ENCODE data around the gene RTF1. TPM values are rescaled to one million over a fixed set of nuclear protein-coding genes. Genes with fewer than 3 reads are reported as not detected.
"Not testable (repeated sequence)": the region's sequence is repeated elsewhere in the genome, so short reads cannot be mapped to it uniquely, and the experiment has no call there.

Gene RTF1
- 10 to 100 TPM in 11 of 12 donors, not detected in 1; 48.4 to 70.5 (median 53.7) TPM for polyA plus RNA-seq (ENCODE audit: insufficient read length in 12 of 12)
- long read RNA-seq, donor 1, full-length matches to known transcripts, result 7 of 22 reads
- long read RNA-seq, donor 1, partial matches to known transcripts, result 15 of 22 reads
- long read RNA-seq, donor 1, other reads (novel, unspliced or antisense), result 0 of 22 reads
- long read RNA-seq, donor 2, full-length matches to known transcripts, result 1 of 11 reads
- long read RNA-seq, donor 2, partial matches to known transcripts, result 10 of 11 reads
- long read RNA-seq, donor 2, other reads (novel, unspliced or antisense), result 0 of 11 reads
- long read RNA-seq, donor 3, full-length matches to known transcripts, result 4 of 4 reads
- long read RNA-seq, donor 3, partial matches to known transcripts, result 0 of 4 reads
- long read RNA-seq, donor 3, other reads (novel, unspliced or antisense), result 0 of 4 reads
- long read RNA-seq, donor 4, result 0 reads
- long read RNA-seq, donor 5, full-length matches to known transcripts, result 12 of 12 reads
- long read RNA-seq, donor 5, partial matches to known transcripts, result 0 of 12 reads
- long read RNA-seq, donor 5, other reads (novel, unspliced or antisense), result 0 of 12 reads
- long read RNA-seq, donor 6, full-length matches to known transcripts, result 5 of 5 reads
- long read RNA-seq, donor 6, partial matches to known transcripts, result 0 of 5 reads
- long read RNA-seq, donor 6, other reads (novel, unspliced or antisense), result 0 of 5 reads
- long read RNA-seq, donor 7, full-length matches to known transcripts, result 1 of 1 reads
- long read RNA-seq, donor 7, partial matches to known transcripts, result 0 of 1 reads
- long read RNA-seq, donor 7, other reads (novel, unspliced or antisense), result 0 of 1 reads
- long read RNA-seq, donor 8, full-length matches to known transcripts, result 5 of 30 reads
- long read RNA-seq, donor 8, partial matches to known transcripts, result 25 of 30 reads
- long read RNA-seq, donor 8, other reads (novel, unspliced or antisense), result 0 of 30 reads
- long read RNA-seq, donor 9, full-length matches to known transcripts, result 2 of 2 reads
- long read RNA-seq, donor 9, partial matches to known transcripts, result 0 of 2 reads
- long read RNA-seq, donor 9, other reads (novel, unspliced or antisense), result 0 of 2 reads
- long read RNA-seq, donor 10, full-length matches to known transcripts, result 6 of 11 reads
- long read RNA-seq, donor 10, partial matches to known transcripts, result 5 of 11 reads
- long read RNA-seq, donor 10, other reads (novel, unspliced or antisense), result 0 of 11 reads
- long read RNA-seq, donor 11, full-length matches to known transcripts, result 8 of 8 reads
- long read RNA-seq, donor 11, partial matches to known transcripts, result 0 of 8 reads
- long read RNA-seq, donor 11, other reads (novel, unspliced or antisense), result 0 of 8 reads

DNA sequence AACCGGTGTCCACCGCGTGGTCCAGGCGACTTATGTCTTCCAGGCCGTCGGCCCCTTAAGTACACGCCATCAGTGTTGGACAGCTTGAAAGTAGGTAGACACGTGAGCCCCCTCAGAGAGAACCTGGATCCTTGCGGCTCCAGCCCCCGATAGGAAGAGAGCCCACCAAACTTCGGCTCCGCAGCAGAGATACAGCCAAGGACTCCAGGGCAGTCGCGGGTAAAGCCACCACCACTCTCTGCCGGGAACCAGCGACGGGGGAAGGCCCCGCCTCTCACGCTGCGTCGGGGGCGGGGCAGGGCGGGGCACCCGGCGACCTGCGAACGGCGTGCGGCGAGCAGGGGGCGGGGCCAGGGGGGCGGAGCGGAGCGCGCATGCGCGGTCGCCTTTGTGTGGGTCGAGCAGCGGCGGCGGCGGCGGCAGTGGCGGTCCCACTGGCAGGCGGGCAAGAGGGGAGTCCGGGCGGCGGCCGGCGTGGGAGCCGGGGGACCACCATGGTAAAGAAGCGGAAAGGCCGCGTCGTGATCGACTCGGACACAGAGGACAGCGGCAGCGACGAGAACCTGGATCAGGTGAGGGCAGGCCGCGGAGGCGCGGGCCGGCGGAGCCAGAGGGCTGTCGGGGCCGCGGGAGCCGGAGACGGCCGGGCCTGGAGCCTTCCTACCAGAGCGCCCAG is at the start of gene RTF1:
TSS of gene RTF1 (plus strand) at position 354 of the 676 bp plus-strand sequence. CDS start at position 375, 21 bp downstream.
- DNase-seq, result peak; percentile 94

GRCh38 chr15:41367418-41367817 is 49.5 kb upstream of the RTF1 start:
- DNase-seq, result no peak

DNA sequence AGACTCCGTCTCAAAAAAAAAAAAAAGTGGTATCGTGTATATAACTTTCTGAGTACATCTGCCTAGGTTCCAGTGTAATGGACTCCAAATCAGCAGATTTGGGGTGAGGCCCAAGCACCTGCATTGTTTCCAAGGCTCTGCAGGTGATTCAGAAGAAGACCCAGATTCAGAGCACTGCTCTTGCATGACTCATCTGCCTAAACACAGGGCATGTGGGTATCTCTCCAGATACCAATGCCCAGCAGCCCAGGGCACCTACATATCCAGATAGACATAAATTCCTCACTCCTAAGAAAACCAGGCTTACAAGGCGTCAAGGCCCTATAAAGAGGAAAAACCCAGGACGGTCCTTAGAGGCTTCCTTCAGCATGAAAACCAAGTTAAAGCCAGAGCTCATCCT is 38.9 kb upstream of the RTF1 start:
- no peak for DNase-seq

GRCh38 chr15:41383974-41384749 is 32.7 kb upstream of the RTF1 start:
- DNase-seq, result not testable (repeated sequence)

GRCh38 chr15:41387646-41388045 is 29.2 kb upstream of the RTF1 start:
- no peak for DNase-seq

- DNase-seq, result no peak
Measured at GRCh38 chr15:41392659-41393058, 24.2 kb upstream of the RTF1 start.

GRCh38 chr15:41394924-41395323 is 22.0 kb upstream of the RTF1 start:
- no peak for DNase-seq

DNA sequence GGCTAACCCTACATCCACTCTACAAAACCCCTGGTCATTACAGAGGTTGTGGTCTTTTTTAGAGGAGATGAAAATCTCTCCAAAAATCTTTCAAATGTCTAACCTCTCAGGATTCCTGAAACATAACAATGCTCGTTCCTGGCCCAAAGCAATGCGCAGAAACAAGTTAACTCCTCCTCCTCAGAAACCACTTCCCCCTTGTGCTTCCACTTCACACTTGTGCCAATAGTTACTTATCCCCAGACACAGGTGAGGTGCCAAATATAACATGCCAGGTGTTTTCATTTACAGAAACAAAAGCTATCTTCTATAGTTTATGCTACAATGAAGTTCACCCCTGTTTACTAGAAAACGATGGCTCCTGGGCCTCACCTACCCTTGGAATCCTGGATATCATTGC is 20.8 kb upstream of the RTF1 start:
- DNase-seq, result no peak

- DNase-seq, result no peak
Measured at GRCh38 chr15:41401904-41402267, 15.0 kb upstream of the RTF1 start.

GRCh38 chr15:41407341-41407740 is 9.6 kb upstream of the RTF1 start:
- DNase-seq, result no peak

DNA sequence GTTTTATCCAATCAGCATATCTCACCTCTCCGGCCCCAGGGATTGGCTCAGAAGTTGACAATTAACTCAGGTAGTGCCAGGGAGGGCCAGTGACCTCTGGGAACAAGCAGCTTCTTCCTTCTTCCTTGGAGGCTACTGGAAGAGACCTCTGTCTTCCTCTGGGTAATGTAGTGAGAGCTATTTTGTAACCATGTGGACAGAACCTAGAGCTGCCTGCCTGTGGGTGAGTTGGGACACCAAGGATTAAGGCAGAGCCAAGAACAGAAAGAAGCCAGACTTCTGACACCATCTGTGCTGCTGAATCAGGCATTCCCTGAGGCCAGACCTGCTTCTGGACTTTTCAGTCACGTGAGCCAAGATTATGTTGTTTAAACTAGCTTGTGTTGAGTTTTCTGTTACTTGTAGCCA is 8.7 kb upstream of the RTF1 start:
- no peak for DNase-seq

DNA sequence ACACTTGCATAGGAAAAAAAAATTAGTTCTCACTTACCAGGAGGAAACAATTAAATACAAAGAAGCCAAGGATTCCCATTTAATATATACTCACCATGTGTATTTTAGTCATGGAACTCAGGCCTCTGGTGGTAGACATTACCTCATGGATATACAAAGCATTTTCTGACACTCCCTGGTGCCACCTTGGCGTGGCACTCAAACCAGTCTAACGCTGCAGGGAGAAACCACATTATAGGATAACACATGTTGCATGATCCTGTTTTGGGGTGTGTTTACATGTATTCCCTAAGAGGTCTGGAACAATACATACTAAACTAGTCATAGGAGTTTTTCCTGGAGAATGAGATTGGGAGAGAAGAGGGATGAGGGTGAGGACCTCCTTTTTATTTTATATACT is 5.9 kb upstream of the RTF1 start:
- no peak for DNase-seq

DNA sequence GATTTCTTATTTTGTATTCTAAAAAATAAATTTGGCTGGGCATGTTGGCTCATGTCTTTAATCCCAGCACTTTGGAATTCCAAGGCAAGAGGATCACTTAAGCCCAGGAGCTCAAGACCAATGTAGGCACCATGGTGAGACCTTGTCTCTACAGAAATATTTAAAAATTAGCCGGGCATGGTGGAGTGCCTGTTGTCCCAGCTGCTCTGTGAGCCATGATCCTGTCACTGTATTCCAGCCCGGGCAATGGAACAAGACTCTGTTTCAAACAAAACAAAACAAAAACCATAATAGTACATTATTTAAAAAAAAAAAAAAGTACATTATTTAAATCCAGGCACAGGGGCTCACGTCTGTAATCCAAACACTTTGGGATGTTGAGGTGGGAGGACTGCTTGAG is 5.5 kb upstream of the RTF1 start:
- no peak for DNase-seq

DNA sequence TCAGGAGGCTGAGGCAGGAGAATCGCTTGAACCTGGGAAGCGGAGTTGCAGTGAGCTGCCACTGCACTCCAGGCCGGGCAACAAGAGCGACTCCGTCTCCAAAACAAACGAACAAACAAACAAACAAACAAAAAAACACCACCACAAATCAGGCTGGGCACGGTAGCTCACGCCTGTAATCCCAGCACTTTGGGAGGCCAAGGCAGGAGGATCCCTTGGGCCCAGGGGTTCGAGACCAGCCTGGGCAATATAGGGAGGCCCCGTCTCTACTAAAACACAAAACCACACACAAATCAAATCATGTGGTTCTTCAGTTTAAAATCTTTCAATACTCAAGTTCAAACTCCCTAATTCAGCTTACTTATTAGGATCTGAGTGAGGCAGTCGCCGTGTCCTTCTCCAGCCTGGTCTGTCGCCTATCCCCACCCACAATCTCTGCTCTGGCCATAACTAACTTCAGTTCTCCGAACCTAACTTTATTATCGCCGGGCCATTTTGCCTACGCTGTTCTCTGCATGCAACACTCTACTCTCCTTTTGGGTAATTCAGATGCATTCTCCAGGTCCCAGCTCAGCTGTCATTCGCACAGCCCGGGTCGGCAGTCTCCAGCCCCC is 660 bp upstream of the RTF1 start:
- no peak for DNase-seq

DNA sequence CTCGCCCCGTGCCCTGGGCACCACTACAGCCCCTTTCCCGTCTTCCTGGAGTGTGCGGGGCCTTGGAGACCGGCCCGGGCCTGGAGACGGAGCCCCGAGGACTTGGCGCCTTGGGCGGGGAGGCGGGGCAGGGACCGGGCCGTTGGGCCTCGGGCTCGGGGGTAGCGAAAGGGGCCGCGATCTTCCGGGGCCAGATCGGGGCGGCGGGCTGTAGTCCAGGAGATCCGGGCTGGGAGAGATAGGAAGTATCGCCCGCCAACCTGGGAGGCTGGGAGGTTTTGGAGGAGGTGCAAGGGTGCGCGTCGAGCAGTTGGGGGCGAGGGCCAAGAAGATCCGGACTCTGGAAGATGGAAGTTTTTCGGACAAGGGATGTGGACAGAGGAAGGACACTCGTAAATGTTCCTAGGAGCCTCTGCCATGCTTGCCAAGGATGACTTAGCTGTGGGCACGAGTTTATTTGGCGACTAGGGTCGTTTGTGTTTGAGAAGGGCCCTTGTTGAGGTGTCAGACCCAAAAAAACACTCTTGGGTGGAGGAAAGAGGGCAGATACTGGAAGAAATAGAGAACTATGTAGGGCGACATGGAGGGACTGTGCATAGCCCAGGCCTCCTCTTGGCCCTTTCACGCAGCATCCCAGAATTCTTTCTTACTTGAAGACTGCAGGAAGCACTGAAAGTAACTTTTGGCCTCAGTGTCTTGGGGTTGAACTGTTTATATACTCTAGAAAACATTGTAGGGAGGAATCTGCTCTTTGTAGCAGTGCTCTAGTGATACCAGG is 712 bp downstream of the RTF1 start:
- DNase-seq, result peak; percentile 38

DNA sequence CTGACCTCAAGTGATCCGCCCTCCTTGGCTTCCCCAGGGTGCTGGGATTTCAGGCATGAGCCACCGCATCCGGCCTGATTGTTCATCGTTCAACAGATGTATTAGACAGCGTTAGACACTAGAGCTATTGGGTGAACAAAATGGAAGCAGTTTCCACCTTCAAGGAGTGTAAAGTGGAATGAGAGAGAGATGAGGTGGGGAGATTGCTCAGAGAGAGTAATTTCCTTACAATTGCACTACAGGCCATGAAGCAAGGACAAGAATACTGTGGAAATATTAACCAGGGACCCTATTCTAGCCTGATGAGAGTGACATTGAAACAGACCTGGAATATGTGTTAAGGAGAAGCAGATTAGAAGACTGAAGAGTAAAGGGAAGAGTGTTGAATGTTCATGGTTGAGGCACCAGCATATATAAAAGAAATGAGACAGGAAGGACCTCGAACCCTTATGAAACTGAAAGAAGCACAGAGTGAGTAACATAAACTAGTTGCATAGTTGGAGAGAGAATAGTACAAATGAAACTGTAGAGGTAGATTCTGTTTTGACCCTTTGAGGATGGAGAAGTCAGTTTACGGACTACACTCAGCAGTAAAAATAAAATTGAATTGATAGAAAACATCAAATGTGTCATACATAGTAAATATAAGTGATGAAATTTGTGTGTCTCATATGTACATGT is 7.2 kb downstream of the RTF1 start:
- no peak for DNase-seq

DNA sequence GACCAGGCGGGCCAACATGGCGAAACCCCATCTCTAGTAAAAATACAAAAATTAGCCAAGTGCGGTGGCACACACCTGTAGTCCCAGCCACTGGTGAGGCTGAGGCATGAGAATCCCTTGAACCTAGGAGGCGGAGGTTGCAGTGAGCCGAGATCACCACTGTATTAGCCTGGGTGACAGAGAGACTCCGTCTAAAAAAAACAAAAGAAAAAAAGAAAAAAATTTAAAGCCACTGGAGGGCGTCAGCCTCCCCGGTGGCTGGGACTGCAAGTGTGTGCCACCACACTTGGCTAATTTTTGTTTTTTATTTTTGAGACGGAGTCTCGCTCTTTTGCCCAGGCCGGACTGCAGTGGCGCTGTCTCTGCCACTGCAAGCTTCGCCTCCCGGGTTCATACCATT is 7.9 kb downstream of the RTF1 start:
- no peak for DNase-seq

GRCh38 chr15:41425907-41426306 is 9.0 kb downstream of the RTF1 start:
- not testable (repeated sequence) for DNase-seq
